ENCODE measurements around the gene FCHSD2.
"Not testable (repeated sequence)": the region's sequence is repeated elsewhere in the genome, so short reads cannot be mapped to it uniquely, and the experiment has no call there.

The FCHSD2 gene

GRCh38 chr11:72821920-72822799 is 320.0 kb downstream of the FCHSD2 start:
- peak overlapping the region; percentile 59 for H3K4me3 ChIP-seq (ENCODE audit: low read depth, low read length)
- peak; percentile 47 for DNase-seq (ENCODE audit: low read depth)

DNA sequence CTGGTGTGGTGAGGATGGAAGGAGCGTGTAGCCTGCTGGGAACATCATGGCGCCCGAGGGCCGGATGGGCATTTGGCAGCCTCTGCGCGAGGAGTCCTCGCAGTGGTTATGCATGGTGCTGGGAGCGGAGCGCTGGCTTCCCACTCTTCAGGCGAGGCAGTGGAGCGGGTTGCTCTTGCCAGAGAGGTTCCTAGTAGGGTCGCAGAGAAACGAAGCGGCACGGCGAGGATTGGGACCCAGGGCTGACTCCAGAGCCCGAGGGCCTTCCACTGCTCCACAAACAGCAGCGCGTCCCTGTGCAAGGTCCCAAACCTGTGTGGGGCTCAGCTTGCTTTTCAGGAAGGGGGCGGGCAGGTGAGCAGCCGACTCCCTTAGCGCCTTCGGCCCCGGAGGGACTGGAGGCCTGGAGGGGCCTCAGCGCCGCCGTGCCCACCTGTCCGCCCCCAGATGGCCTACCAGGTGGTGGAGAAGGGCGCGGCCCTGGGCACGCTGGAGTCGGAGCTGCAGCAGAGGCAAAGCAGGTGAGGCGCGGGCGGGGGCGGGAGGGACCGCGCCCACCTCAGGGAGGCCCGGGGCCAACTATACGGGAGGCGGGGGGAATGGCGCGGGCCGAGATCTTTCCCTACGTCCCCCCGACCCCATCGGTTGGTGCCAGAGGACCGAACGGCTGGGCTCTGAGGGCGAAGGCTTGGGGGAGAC is 320.7 kb downstream of the FCHSD2 start:
- H3K4me3 ChIP-seq (ENCODE audit: low read depth, low read length) = peak overlapping the region; percentile 59
- DNase-seq (ENCODE audit: low read depth) = no peak

- H3K4me3 ChIP-seq (ENCODE audit: low read depth, low read length) = no peak overlapping the region
Observed at GRCh38 chr11:72820439-72821139, 321.5 kb downstream of the FCHSD2 start.

DNA sequence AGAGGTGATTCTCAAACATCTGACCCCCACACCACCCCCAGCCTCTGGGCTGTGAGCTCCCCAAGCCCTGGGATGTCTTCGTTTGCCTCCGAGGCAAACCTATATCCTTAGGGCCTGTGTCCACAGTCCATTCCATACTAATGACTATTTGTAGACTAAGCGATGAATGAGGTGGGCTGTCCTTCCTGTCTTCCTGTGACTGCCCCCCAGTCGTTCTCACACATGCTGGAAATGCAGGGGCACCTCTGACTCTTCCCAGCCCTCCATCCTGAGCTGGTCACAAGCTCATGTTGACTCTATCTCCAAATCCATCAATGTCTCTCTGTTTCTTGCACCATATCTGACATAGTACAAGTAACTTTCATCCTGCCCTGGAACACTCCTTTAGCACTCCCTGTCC is 323.1 kb downstream of the FCHSD2 start:
- H3K4me3 ChIP-seq (ENCODE audit: low read depth, low read length) = no peak overlapping the region

More at GRCh38 chr11:72820439-72821139, 321.5 kb downstream of the FCHSD2 start:
- DNase-seq (ENCODE audit: low read depth) = no peak

GRCh38 chr11:72817966-72818365 is 324.2 kb downstream of the FCHSD2 start:
- DNase-seq (ENCODE audit: low read depth) = no peak
- no peak overlapping the region for H3K4me3 ChIP-seq (ENCODE audit: low read depth, low read length)

More for the DNA sequence above, 323.1 kb downstream of the FCHSD2 start:
- DNase-seq (ENCODE audit: low read depth) = no peak

DNA sequence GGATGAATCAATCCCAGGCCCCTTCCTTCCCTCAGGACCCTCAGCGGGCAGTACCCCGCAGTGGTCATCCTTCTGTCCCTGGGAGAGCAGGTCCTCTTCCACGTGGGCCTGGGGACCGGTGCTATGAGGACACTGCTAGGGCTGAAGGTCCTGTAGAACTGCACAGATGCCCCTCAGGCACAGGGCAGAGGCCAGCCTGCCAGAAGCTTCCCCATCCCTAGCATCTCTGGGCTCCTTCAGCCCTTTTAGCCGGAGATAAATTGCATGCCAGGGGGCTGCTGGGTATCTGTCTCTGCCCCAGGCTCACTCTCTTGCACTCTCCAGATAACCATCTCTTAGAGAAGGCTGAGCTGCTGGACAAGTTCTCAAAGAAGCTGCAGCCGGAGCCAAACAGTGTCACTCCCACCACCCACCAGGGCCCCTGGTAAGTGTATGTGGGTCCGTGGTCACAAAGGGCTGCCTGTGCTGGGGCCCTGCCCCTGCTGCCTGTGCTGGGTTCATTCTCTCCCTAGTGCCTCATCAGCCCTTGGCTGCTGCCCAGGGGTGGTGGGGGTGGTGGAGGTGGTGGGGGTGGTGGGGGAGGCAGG is 325.6 kb downstream of the FCHSD2 start:
- H3K4me3 ChIP-seq (ENCODE audit: low read depth, low read length) = no peak overlapping the region
- no peak for DNase-seq (ENCODE audit: low read depth)

- no peak for DNase-seq (ENCODE audit: low read depth)
- H3K4me3 ChIP-seq (ENCODE audit: low read depth, low read length) = peak overlapping the region; percentile 81
Observed at GRCh38 chr11:72815110-72815618, 327.0 kb downstream of the FCHSD2 start.

GRCh38 chr11:72814286-72815109 is 327.6 kb downstream of the FCHSD2 start, which contains the start of gene ATG16L2:
Gene ATG16L2 (plus strand): TSS chr11:72814411. CDS start chr11:72814446, 35 bp downstream.
- peak; percentile 44 for DNase-seq (ENCODE audit: low read depth)
- peak within 1 kb of the TSS; percentile 81 for H3K4me3 ChIP-seq (ENCODE audit: low read depth, low read length)

DNA sequence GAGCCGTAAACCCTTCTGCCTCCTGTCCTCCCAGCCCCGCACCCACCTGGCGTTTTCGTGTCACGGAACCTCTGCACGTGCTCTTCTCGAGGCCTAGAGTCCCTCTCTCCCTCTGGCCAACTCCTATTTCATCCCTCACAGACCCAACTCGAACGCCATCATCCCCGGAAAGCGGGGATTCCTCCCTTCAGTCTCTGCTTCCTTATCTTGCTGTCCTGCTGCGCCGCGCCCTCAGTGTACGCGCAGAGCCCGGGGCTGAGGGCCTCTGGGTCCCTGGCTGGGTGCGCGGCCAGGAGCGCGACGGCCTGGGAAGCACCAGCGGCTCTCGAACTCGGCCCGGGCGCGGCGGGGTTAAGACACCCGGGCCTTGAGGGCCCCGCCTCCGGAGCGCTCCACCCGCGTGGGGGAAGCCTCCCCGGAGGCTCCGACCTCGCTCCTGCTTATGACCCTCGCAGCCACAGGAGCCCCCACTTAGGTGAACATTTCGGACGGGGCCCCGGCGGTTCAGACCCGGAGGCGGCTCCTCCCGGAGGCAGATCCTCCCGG is 328.3 kb downstream of the FCHSD2 start:
- H3K4me3 ChIP-seq (ENCODE audit: low read depth, low read length) = peak overlapping the region; percentile 81
- no peak for DNase-seq (ENCODE audit: low read depth)

GRCh38 chr11:72812967-72813739 is 329.0 kb downstream of the FCHSD2 start:
- peak overlapping the region; percentile 81 for H3K4me3 ChIP-seq (ENCODE audit: low read depth, low read length)
- DNase-seq (ENCODE audit: low read depth) = no peak

GRCh38 chr11:72812604-72812966 is 329.5 kb downstream of the FCHSD2 start:
- DNase-seq (ENCODE audit: low read depth) = no peak
- peak overlapping the region; percentile 81 for H3K4me3 ChIP-seq (ENCODE audit: low read depth, low read length)

- not testable (repeated sequence) for H3K4me3 ChIP-seq (ENCODE audit: low read depth, low read length); DNase-seq (ENCODE audit: low read depth)
Observed at GRCh38 chr11:72811686-72812085, 330.4 kb downstream of the FCHSD2 start.

DNA sequence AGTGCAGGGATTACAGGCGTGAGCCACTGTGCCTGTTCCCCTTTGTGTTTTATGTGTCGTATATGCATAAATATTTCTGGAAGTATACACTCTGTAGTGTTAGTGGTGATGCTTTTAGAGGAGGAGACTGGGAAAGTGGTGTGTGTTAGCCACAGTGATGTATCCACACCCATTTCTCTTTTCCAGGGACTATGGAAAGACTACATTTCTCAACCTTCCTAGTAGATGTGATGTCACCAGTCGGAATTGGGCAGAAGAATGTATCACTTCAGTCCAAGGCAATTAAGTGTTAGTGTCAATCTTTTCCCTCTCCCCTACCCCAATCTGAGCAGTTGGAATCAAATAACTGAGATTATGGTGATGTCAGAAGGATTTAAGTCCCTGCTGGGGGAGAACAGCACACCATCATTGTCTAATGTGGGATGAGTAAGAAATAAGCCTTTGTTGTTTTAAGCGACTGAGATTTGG is 333.8 kb downstream of the FCHSD2 start:
- no peak for DNase-seq (ENCODE audit: low read depth)
- H3K4me3 ChIP-seq (ENCODE audit: low read depth, low read length) = no peak overlapping the region

DNA sequence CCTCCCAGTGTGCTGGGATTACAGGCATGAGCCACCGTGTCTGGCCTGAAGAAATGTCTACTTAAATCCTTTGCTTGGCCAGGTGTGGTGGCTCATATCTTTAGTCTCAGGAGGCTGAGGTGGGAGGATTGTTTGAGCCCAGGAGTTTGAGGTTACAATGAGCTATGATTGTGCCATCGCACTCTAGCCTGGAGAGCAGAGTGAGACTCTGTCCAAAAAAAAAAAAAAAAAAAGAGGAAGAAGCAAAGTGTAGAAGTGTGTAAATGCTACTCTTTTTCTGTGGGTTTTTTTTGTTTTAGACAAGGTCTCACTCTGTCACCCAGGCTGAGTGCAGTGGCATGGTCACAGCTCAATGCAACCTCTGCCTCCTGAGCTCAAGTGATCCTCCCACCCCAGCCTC is 334.3 kb downstream of the FCHSD2 start:
- no peak for DNase-seq (ENCODE audit: low read depth)
- H3K4me3 ChIP-seq (ENCODE audit: low read depth, low read length) = no peak overlapping the region

GRCh38 chr11:72807021-72807693 is 335.0 kb downstream of the FCHSD2 start:
- DNase-seq (ENCODE audit: low read depth) = no peak
- no peak overlapping the region for H3K4me3 ChIP-seq (ENCODE audit: low read depth, low read length)

GRCh38 chr11:72806378-72806777 is 335.7 kb downstream of the FCHSD2 start:
- not testable (repeated sequence) for DNase-seq (ENCODE audit: low read depth); H3K4me3 ChIP-seq (ENCODE audit: low read depth, low read length)

DNA sequence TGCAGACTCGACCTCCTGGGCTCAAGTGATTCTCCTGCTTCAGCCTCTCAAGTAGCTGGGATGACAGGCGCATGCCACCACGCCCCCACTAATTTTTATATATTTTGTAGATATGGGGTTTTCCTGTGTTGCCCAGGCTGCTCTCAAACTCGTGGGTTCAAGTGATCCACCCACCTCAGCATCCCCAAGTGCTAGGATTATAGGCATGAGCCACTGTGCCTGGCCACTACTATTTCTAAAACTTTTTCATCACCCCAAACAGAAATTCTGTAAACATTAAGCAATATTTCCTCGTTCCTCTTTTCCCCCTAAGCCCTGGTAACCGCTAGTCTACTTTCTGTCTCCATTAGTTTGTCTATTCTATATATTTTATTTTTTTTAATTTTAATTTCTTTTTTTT is 336.9 kb downstream of the FCHSD2 start:
- no peak overlapping the region for H3K4me3 ChIP-seq (ENCODE audit: low read depth, low read length)
- no peak for DNase-seq (ENCODE audit: low read depth)
